CD8-positive, alpha-beta memory T cell (primary cell): ENCODE results near the gene ADAMTSL1. TPM values are rescaled to one million over a fixed set of nuclear protein-coding genes. Genes with fewer than 3 reads are reported as not detected.

Source experiments
- CTCF ChIA-PET: fragments of 350-600 bp; sonication (Branson Sonifier 250); formaldehyde crosslinking; loops from one replicate; lab custom pipeline; 2021; ENCODE audit warnings: antibody characterized with exemption; lab: Charles Lee
- POLR2A ChIA-PET: fragments of 350-600 bp; sonication (Branson Sonifier 250); formaldehyde crosslinking; loops from one replicate; lab custom pipeline; 2021; ENCODE audit warnings: antibody characterized with exemption; lab: Charles Lee
- DNase-seq, 5 donors: peaks; one replicate each; pipeline versions ENCODE4 v3.0.0 to v3.0.0-alpha.2; 2020 to 2022; ENCODE audit warnings: mixed read lengths in 1 of 5
- H3K27ac ChIP-seq: one replicate; pipeline ENCODE4 v1.7.0; 2013; ENCODE audit warnings: low read depth, mild to moderate bottlenecking, low read length, moderate library complexity
- H3K27me3 ChIP-seq: 2 replicates; pipeline ENCODE4 v1.7.0; 2013; ENCODE audit warnings: low read length, mild to moderate bottlenecking; ENCODE audit not compliant: insufficient read depth, poor library complexity, severe bottlenecking
- H3K36me3 ChIP-seq: 2 replicates; pipeline ENCODE4 v1.7.0; 2013; ENCODE audit warnings: mild to moderate bottlenecking, low read length, moderate library complexity; ENCODE audit not compliant: insufficient read depth
- H3K4me1 ChIP-seq: 2 replicates; pipeline ENCODE4 v1.7.0; 2013; ENCODE audit warnings: mild to moderate bottlenecking, low read length, moderate library complexity; ENCODE audit not compliant: insufficient read depth
- H3K4me3 ChIP-seq: 2 replicates; pipeline ENCODE4 v1.7.0; 2013; ENCODE audit warnings: mild to moderate bottlenecking, low read length
- H3K9me3 ChIP-seq: 2 replicates; pipeline ENCODE4 v1.7.0; 2013; ENCODE audit warnings: mild to moderate bottlenecking, low read length
- H3K27ac Mint-ChIP-seq, 8 donors: one replicate each; pipeline ENCODE4 v1.8.0; 2020 to 2021; ENCODE audit warnings: mixed read lengths in 8 of 8, mild to moderate bottlenecking in 6 of 8, inconsistent platforms in 3 of 8, moderate library complexity in 3 of 8
- H3K27me3 Mint-ChIP-seq, 2 donors: one replicate each; pipeline ENCODE4 v1.8.0; 2020 to 2021; ENCODE audit warnings: mixed read lengths in 2 of 2, mild to moderate bottlenecking in 1 of 2, moderate library complexity in 1 of 2
- H3K36me3 Mint-ChIP-seq, 3 donors: one replicate each; pipeline ENCODE4 v1.8.0; 2020 to 2021; ENCODE audit warnings: mixed read lengths in 3 of 3, inconsistent platforms in 1 of 3, mild to moderate bottlenecking in 1 of 3
- H3K4me1 Mint-ChIP-seq, 3 donors: one replicate each; pipeline ENCODE4 v1.8.0; 2020 to 2021; ENCODE audit warnings: mixed read lengths in 3 of 3, inconsistent platforms in 1 of 3, mild to moderate bottlenecking in 1 of 3
- H3K4me3 Mint-ChIP-seq, 7 donors: one replicate each; pipeline ENCODE4 v1.8.0; 2020 to 2021; ENCODE audit warnings: mixed read lengths in 7 of 7, mild to moderate bottlenecking in 6 of 7, moderate library complexity in 4 of 7, inconsistent platforms in 2 of 7
- H3K9me3 Mint-ChIP-seq, 5 donors: one replicate each; pipeline ENCODE4 v1.8.0; 2020 to 2022; ENCODE audit warnings: mixed read lengths in 5 of 5, mild to moderate bottlenecking in 3 of 5, moderate library complexity in 2 of 5, inconsistent platforms in 1 of 5
- polyA plus RNA-seq: library from polyadenylated mRNA; unstranded; fragments of 300-500 nt; fragmentation: Illumina TruSeq; gene quantifications from one replicate; pipeline ENCODE4 v1.2.3, GENCODE V29; 2021
- total RNA-seq, 2 experiments: library from RNA; stranded (reverse); gene quantifications; one replicate each; pipeline ENCODE4 v1.2.3, GENCODE V29; 2021

Gene ADAMTSL1
- total and polyA plus RNA-seq, 3 experiments from 2014 or later = not detected

GRCh38 chr9:18675973-18676372, 202.0 kb downstream of the ADAMTSL1 start:
- Mint-ChIP-seq H3K4me1 (no peaks in the 10 kb centered on the region), H3K27ac (no peak overlapping the region), H3K4me3 (no peak overlapping the region), H3K36me3 (no peaks in the 10 kb centered on the region), H3K27me3 (no peaks in the 10 kb centered on the region), H3K9me3 (no peaks in the 10 kb centered on the region)
- DNase-seq = no peak
- Histone ChIP-seq H3K36me3 (no peaks in the 10 kb centered on the region), H3K9me3 (no peaks in the 10 kb centered on the region), H3K4me1 (no peaks in the 10 kb centered on the region), H3K27ac (no peak overlapping the region), H3K27me3 (no peaks in the 10 kb centered on the region), H3K4me3 (no peak overlapping the region)
- POLR2A ChIA-PET = no interaction called here
- CTCF ChIA-PET = no interaction called here

- Histone ChIP-seq H3K4me1 (no peaks in the 10 kb centered on the region), H3K27me3 (no peaks in the 10 kb centered on the region), H3K36me3 (no peaks in the 10 kb centered on the region), H3K4me3 (no peak overlapping the region), H3K9me3 (no peaks in the 10 kb centered on the region), H3K27ac (no peak overlapping the region)
- no peak overlapping the region for H3K27ac Mint-ChIP-seq
- no peaks in the 10 kb centered on the region for H3K36me3 Mint-ChIP-seq
- POLR2A ChIA-PET = no interaction called here
- no peak overlapping the region for H3K4me3 Mint-ChIP-seq
- DNase-seq = no peak
- H3K4me1 Mint-ChIP-seq = no peaks in the 10 kb centered on the region
- no peaks in the 10 kb centered on the region for H3K9me3 Mint-ChIP-seq
- H3K27me3 Mint-ChIP-seq = no peaks in the 10 kb centered on the region
- CTCF ChIA-PET = no interaction called here
Measured at GRCh38 chr9:18676525-18676924, 202.6 kb downstream of the ADAMTSL1 start.

GRCh38 chr9:18678821-18679590, 205.1 kb downstream of the ADAMTSL1 start:
- H3K9me3 ChIP-seq = no peaks in the 10 kb centered on the region
- no peaks in the 10 kb centered on the region for H3K36me3 Mint-ChIP-seq
- CTCF ChIA-PET = no interaction called here

GRCh38 chr9:18682907-18683306, 209.0 kb downstream of the ADAMTSL1 start:
- Mint-ChIP-seq H3K9me3 (no peaks in the 10 kb centered on the region), H3K4me1 (no peaks in the 10 kb centered on the region), H3K36me3 (no peaks in the 10 kb centered on the region), H3K4me3 (no peak overlapping the region), H3K27me3 (no peaks in the 10 kb centered on the region), H3K27ac (no peak overlapping the region)
- ChIA-PET CTCF (no interaction called here), POLR2A (no interaction called here)
- Histone ChIP-seq H3K9me3 (no peaks in the 10 kb centered on the region), H3K4me3 (no peak overlapping the region), H3K27me3 (no peaks in the 10 kb centered on the region), H3K27ac (no peak overlapping the region), H3K4me1 (no peaks in the 10 kb centered on the region), H3K36me3 (no peaks in the 10 kb centered on the region)
- DNase-seq = no peak

More at GRCh38 chr9:18678821-18679590, 205.1 kb downstream of the ADAMTSL1 start:
- H3K4me3 Mint-ChIP-seq = no peak overlapping the region
- no peaks in the 10 kb centered on the region for H3K27me3 Mint-ChIP-seq
- H3K4me1 Mint-ChIP-seq = no peaks in the 10 kb centered on the region
- Histone ChIP-seq H3K27ac (no peak overlapping the region), H3K4me1 (no peaks in the 10 kb centered on the region), H3K27me3 (no peaks in the 10 kb centered on the region), H3K4me3 (no peak overlapping the region), H3K36me3 (no peaks in the 10 kb centered on the region)
- no peaks in the 10 kb centered on the region for H3K9me3 Mint-ChIP-seq
- POLR2A ChIA-PET = no interaction called here
- no peak for DNase-seq
- H3K27ac Mint-ChIP-seq = no peak overlapping the region

GRCh38 chr9:18683312-18683711, 209.4 kb downstream of the ADAMTSL1 start:
- H3K27ac Mint-ChIP-seq = no peak overlapping the region
- H3K4me3 Mint-ChIP-seq = no peak overlapping the region
- no peaks in the 10 kb centered on the region for H3K9me3 Mint-ChIP-seq
- no peaks in the 10 kb centered on the region for H3K4me1 ChIP-seq
- H3K27me3 ChIP-seq = no peaks in the 10 kb centered on the region
- no peak for DNase-seq
- ChIA-PET CTCF (no interaction called here), POLR2A (no interaction called here)
- no peaks in the 10 kb centered on the region for H3K9me3 ChIP-seq
- H3K4me3 ChIP-seq = no peak overlapping the region
- no peaks in the 10 kb centered on the region for H3K36me3 Mint-ChIP-seq
- no peaks in the 10 kb centered on the region for H3K4me1 Mint-ChIP-seq
- H3K27ac ChIP-seq = no peak overlapping the region
- no peaks in the 10 kb centered on the region for H3K36me3 ChIP-seq
- no peaks in the 10 kb centered on the region for H3K27me3 Mint-ChIP-seq

GRCh38 chr9:18683851-18684250, 209.9 kb downstream of the ADAMTSL1 start:
- DNase-seq = no peak
- H3K4me3 ChIP-seq = no peak overlapping the region
- Mint-ChIP-seq H3K4me1 (no peaks in the 10 kb centered on the region), H3K27me3 (no peaks in the 10 kb centered on the region), H3K36me3 (no peaks in the 10 kb centered on the region), H3K27ac (no peak overlapping the region), H3K9me3 (no peaks in the 10 kb centered on the region), H3K4me3 (no peak overlapping the region)
- no peaks in the 10 kb centered on the region for H3K27me3 ChIP-seq
- no peaks in the 10 kb centered on the region for H3K36me3 ChIP-seq
- no peaks in the 10 kb centered on the region for H3K9me3 ChIP-seq
- POLR2A ChIA-PET = no interaction called here
- H3K27ac ChIP-seq = no peak overlapping the region
- CTCF ChIA-PET = no interaction called here
- H3K4me1 ChIP-seq = no peaks in the 10 kb centered on the region

GRCh38 chr9:18684593-18685317, 210.8 kb downstream of the ADAMTSL1 start:
- no peaks in the 10 kb centered on the region for H3K36me3 ChIP-seq
- Mint-ChIP-seq H3K27ac (no peak overlapping the region), H3K9me3 (no peaks in the 10 kb centered on the region), H3K4me1 (no peaks in the 10 kb centered on the region), H3K36me3 (no peaks in the 10 kb centered on the region), H3K4me3 (no peak overlapping the region), H3K27me3 (no peaks in the 10 kb centered on the region)
- no peaks in the 10 kb centered on the region for H3K9me3 ChIP-seq
- H3K27me3 ChIP-seq = no peaks in the 10 kb centered on the region
- no peak overlapping the region for H3K27ac ChIP-seq
- POLR2A ChIA-PET = no interaction called here
- no peak for DNase-seq
- H3K4me3 ChIP-seq = no peak overlapping the region
- CTCF ChIA-PET = no interaction called here
- no peaks in the 10 kb centered on the region for H3K4me1 ChIP-seq
